Measurements from ENCODE around the gene IFFO2.

IFFO2 gene

DNA sequence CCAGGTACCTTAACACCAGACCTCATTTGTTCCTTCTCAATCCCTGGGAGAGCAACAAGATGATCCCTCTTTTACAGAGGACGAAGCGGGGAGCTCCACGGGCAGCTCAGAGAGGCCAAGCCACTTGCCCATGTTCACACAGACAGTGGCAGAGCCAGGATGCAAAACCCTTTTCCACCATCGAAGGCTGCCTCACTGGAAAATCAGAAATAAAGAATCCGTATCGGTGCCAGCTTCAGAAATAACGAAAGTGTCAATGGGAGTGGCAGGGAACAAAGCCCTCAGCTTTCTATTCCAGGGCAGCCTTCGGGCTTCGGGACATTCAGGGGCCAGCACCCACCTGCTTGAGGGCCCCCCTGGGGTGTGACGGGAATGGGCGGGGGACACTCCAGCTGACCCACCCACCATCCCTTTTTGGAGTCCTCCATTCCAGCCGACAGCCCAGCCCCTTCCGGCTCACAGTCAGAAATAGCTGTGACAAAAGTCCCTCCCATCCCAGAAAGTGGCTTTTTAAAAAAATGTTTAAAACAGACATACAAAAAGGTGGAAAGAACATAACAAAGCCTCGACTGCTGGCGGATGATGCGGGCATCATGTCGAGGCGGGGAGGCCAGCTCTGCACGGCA, 6.0 kb downstream of the IFFO2 start:
- DNase-seq (ENCODE audit: low spot score) = no peak

DNA sequence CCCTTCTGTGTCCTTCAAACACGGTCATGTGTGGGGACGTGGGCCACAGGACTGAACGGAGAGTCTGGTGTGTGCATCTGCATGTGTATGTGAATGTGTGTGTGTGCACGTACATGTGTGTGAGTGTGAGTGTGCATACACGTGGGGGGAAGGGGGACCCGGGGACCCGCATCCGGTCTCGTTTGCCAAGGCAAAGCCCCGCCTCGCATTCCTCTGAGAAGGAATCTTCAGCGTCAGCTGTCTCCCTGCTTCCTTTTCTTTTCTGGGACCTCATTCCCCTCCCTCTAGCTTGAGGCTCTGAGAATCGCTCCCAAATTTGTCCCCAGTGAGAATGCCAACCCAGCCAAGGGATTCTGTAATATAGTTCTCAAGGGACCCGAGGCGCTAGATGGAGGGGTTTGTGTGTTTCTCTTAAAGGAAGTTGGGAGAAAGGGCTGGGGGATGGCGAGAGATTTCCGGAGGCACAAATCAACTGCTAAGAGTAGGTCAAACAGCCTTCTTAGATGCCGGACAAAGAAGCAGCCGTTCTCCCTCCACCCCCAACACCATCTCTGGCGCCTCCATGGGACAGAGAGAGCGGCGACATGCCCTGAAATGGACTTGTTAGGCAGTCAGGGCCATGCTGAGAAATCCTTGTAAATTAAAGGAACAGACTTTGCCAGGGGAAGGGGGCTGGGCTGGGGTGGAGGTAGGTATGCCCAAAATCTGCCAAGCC, 6.6 kb downstream of the IFFO2 start:
- DNase-seq (ENCODE audit: low spot score) = no peak

DNA sequence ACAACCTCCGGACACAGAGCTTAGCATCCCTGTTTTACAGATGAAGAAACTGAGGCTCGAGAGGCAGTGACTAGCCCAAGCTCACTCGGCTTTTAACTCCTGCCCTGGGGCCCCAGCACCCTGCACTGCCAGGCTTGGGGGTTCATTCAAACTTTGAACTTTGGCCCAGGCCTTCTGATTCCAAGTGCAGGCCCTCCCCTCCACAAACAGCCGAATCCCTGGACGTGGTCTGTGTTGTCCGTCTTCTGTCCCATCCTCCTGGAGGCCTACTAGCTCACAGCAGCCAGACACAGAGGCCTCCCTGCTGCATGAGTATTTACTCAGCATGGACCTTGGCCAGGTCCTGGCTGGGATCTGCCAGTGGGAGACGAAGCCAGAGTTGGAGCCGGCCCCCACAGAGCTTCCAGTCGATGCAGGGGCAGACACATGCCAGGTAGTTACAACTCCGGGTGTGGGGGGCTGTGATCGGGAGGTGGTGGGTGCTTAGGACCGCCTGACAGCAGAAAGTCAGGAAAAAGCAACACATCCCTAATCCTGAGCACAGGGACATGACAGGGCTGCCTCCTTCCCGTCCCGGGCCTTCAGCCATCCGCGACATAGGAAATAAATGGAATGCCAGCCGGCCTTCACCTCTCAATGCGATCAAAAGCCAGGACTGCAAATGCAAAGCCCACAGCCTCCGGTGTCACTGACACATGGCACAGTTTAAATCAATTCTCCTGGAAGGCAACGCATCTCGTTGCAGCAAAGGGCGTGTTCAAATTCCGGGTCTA, 7.4 kb downstream of the IFFO2 start:
- DNase-seq (ENCODE audit: low spot score) = no peak

DNA sequence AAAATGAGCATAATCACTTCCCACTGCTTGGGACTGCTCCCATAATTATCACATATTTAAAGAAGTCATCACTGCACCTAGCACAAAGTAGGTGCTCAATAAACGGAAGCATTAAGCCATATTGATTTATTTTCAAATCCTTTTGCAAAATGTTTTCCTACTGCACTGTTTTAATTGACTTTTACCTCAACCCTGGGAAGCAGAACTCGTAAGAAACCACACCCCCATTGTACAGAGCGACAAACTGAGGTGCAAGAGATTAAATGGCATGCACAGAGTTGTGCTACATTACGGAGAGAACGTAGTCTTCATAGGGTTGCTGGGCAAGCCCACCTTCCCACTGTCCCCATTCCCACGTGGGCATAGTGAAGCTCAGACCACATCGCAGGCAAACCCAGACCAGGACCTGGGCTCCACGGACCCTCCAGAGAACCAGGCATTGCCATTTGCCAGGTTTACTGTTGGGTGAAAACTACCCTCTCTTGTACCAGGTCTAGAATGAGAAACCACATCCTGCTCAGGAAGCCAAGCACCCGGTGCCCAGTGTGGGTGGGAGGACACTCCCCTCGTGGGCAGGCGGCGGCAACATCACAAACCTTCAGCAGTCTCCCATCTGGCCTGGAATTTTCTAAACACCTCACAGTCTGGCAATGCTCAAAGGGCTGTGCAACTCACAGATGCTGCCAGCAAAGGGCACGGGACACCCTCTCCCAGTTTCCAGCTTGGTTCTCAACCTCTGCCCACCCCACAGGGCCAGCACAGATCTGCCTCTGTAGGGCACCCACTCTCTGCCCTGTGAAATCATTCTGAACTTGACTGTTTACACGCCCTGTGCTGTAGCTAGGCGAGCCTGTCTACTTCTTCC, 8.2 kb downstream of the IFFO2 start:
- no peak for DNase-seq (ENCODE audit: low spot score)

DNA sequence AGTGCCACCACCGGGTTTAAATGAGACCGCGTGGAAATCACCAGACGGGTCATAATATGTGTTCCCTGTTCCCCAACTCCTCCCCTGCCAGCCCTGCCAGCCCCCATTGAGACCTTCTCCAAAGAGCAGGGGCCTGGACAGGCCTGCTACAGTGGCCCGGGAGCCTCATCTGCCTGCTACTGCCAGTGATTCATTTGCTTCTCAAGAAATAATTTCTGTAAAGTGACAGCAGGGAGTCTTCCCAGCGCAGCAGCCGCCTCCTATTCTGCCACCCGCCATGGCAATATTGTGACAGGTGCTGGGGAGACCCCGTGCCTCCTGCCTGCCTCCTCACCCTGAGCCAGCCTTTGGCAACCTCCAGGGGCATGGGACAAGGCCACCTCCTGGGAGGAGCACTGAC, 8.9 kb downstream of the IFFO2 start:
- no peak for DNase-seq (ENCODE audit: low spot score)

DNA sequence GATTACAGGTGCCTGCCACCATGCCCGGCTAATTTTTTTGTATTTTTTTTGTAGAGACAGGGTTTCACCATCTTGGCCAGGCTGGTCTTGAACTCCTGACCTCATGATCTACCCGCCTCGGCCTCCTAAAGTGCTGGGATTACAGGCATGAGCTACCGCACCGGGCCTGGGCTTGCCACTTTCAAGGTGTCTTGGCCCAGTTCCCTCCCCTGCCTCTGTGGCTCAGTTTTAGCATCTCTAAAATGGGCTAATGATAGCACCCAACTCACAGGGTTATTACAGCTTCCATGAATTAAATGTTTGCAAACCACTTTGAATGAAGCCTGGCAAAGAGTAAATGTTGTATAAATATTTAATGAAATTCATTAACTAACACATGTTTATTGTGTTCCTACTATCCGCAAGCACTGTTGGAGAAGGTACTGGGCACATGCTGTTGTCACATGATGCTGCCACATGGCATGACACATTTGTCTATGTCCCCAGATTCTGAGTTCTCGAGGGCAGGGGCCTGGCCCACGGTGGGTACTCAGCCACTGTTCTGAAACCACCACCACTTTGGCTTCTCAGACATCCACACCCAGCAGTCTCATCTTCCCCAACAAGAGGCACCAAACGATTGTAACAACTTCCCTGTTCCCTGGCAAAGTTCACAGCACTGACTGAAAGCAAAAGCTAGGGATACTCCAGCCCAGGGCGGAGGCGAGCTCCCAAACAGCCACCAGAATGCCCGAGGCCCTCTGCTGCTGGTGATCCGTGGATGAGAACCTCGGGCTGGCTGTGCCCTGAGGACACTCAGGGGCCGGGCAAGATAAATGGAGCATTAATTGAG, 9.7 kb downstream of the IFFO2 start:
- DNase-seq (ENCODE audit: low spot score) = no peak

DNA sequence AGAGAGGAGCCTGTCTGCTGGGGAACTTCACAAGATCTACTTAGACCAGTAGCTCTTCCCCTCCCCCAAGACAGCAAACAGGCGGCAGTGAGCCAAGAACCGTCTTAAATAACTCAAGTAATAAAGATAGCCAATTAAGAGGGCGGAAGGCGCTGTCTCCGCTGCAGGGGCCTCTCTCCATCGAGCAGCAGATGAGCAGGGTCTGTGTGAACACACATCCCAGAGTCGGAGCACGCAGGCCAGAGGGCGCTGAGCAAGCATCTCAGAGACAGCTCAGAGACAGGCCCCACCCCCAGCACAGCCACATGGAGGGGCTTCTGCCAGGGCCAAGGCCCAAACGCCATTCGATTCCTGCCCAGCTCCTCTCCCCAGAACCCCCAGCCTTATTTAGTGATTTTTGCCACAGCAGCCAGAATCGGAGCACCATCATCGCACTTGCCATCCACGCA, 11.1 kb downstream of the IFFO2 start:
- no peak for DNase-seq (ENCODE audit: low spot score)

DNA sequence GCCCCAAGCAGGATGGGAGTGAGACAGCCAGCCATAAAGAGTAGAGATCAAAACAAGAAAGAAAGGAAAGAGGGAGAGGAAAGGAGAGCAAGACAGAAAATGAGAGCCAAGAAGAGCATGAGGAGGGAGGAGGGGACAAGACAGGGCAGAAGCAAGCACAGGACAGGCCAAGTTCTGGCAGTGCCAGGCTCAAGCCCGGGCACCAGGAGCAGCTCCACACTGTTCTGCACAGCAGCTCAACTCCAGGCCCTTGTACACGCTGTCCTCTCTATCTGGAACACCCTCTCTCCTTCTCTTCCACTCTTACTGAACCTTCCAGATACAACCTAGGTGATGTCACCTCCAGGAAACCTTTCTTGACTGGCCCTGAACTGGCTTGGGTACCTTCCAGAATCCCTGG, 11.7 kb downstream of the IFFO2 start:
- no peak for DNase-seq (ENCODE audit: low spot score)

DNA sequence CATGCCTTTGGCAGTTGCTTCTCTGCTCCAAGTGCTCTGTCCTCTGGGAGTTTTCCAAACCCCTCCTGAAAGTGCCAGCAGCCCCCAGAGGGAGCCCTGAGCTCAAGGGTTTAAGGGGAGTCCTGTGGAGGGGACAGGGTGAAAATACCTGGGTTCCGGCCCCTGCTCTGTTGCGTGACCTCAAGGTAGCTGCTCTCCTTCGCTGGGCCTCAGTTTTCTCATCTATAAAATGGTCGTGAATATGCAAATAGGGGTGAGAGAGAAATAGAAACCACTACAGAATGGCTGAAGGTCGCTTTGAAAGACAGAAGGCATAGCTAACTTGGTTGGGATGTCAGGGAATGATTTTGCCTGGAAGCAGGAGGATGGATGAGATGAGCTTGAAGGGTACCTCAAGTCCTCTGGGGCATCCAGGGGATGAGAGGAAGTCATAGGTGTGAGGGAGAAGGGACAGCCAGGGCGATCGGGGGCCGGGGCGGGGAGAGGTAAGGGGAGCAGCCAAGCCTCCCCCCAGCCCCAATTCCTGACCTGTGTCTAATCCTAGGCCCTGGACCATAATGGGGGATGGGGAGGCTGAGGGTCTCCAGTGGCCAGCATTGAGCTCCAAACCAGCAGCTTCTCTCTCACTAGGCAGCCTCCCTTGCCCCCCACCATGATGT, 12.4 kb downstream of the IFFO2 start:
- no peak for DNase-seq (ENCODE audit: low spot score)

DNA sequence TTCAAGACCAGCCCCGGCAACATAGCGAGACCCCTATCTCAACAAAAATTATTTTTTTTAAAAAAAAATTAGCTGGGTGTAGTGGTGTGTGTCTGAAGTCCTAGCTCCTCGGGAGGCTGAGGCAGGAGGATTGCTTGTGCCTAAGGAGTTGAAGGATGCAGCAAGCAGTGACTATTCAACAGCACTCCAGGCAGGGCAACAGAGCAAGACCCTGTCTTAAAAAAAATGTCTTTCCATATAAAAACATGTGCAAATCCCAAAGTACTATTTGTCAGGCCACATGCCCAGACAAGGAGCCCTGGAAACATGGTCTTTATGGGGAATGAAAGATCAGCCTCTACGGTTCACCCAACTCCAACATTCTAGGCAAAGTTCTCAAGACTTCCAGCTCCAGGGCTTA, 13.3 kb downstream of the IFFO2 start:
- no peak for DNase-seq (ENCODE audit: low spot score)

DNA sequence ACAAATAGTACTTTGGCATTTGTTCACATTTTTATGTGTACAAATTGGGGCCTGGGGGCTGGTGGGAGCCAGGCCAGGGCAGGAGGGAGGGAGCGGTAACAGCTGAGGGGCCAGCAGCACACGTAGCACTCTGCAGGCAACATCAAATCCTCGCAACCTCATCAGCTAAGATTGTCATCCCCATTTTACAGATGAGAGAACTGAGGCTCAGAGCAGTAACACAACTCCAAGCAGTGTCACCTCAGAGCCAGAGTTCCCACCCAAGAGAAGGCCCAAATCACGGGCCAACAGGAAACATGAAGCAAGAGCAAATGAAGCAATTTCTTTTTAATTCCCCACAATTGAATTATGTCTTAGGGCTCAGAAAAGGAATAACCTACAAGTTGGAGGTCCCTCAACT, 14.1 kb downstream of the IFFO2 start:
- no peak for DNase-seq (ENCODE audit: low spot score)

DNA sequence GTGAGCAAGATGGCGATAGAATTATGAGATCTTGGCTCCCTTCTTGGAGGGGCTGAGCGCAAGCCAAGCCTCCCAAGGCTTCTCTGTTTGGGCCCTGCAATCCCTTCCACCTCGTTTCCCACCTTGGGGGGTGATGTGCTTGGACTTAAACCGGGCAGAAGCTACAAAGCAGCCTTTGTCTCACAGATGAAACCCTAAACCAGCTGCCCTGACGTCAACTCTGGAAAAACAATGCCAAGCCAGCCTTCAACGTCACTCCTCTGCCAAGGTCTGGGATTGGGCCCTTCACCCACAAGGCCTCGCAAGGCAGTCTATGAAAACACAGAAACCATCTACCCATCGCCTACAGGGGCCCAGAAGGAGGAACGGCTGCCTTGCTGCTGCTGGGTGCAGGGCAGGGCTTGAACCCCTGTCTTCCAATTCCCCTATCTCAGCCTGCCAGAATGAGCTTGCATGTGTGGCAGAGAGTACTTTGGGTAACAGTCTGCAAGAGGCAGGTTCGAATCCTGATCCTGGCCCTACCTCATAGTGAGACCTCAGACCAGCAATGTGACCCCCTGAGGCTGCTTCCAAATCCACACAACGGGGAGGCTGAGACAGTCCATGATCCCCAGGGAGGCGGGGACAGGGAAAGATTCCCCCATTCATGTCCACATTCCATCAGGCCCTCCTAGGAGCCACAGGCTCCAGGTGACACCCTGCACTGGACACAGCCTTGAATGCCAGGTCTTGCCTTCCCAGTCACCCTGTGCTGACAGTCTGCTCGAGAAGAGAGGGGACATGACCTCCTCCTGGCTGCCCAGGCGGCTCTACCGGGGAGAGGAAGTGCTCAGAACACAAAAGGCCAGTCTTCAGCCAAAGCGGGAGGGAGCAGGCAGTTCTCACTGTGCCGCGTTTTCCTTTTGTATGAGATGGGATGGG, 15.0 kb downstream of the IFFO2 start:
- no peak for DNase-seq (ENCODE audit: low spot score)

DNA sequence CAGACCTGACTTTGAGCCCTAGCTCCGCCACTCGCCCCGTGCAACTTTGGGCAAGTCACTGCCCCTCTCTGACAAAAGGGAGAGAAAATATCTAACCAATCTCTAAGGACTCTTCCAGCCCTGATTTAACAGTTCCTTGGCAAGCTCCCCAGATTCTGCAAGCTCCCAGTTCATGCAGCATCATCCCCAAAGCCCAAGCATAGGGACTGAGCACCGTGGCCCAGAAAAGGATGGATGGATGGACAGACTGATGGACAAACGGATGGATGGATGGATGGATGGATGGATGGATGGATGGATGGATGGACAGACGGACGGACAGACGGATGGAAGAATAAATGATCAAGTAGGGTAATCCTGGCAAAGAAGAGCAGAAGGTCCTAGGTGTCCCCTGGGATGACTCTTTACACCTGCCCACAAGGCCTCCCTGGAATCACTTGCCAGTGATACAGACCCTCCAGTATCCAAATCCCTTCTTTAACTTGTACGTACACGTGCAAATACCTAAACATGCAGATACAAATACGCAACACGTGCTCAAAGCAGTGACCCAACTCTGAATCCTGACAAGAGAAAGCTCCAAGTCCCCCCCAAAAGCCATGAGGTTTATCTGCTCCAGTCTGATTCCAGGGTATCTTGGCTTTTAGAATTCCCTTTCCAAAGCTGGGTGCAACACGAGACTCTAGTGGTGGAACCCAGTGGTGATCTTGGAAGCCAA, 16.0 kb downstream of the IFFO2 start:
- DNase-seq (ENCODE audit: low spot score) = no peak

DNA sequence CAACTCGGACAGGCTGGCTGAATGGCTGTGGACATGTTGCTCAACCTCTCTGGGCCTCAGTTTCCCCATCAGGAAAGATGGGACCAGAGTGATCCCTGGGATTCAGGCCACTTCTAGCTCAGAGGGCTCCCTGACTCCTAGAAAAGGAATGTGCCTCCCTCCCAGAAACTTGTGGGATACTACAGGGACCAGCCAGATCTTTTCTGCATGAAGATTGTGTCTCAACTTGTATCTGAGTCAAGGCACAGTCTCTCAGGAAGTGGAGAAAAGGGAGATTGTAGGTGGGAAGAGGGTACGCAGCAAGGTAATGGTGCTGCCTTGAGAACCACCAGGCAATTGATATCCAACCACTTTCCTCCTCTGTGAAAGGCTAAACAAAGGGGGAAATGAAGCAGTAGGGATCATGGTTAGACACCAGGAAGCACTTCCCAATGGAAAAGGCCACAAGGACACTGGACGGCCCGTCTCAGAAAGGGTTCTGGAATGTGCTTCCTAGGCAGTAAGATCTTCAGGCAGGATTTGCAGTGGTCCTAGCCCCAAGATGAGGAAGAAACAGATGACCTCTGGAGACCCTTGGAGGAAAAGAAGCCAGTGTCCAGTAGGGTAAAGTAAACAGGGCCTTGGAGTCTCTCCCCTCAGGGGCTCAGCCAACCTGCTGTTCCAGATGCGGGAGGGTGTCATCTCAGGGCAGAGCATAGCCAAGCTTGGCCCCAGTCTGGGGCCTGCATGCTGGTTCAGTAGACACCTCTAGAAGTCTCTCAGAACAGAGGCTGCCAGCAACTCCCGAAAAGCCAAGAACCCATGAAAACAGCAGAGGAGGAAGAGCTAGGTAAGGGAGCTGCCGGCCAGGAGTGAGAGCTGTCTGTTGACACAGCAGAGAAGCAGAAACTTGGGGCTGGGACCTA, 16.8 kb downstream of the IFFO2 start:
- no peak for DNase-seq (ENCODE audit: low spot score)

DNA sequence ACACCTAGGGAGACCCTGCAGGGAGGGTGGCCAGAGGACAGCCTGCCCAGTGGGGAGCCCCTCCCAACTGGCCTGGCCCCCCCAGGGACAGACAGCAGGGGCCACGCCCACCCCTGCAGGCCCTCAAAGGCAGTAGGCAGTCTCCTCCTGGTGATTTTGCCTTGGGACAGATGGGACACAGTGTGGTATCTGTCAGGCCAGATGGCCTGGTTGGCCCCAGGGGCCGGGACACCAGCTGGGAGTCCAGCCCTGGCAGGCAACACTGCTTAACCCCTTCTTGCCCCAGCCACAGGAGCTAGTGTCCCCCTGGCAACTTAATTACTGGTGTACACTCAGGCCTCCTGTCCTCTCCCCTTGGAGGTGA, 17.8 kb downstream of the IFFO2 start:
- no peak for DNase-seq (ENCODE audit: low spot score)

DNA sequence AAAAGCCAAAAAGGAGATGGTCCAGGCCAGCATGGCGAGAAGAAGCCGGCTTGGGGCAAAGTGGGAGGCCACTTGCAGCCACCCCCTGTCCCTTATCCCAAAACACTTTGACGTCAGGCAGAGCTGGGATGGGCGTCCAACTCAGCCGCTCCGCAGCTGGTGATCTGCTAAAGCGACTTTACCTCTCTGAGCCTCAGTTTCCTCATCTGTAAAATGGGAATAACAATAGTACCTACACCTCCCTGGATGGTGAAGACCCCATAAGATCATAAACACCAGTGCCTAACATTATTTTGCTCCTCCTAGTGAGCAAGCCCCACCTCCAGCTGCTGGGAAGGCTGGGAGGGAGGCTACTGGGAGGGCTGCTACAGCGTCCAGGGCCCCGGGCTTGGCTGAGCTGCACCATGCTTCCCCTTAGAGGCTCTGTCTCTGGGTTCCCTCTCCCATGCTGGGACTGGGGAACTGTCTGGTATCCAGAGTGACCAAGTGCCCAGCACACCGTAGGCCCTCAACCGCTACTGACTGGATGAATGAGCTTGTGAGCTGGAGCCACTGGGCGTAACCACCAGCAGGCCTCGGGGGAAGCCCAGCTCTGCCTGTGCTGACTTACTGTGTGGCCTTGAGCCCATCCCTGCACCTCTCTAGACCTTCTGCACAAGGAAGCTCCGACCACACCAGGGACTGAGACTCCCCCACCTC, 18.3 kb downstream of the IFFO2 start:
- DNase-seq (ENCODE audit: low spot score) = no peak

DNA sequence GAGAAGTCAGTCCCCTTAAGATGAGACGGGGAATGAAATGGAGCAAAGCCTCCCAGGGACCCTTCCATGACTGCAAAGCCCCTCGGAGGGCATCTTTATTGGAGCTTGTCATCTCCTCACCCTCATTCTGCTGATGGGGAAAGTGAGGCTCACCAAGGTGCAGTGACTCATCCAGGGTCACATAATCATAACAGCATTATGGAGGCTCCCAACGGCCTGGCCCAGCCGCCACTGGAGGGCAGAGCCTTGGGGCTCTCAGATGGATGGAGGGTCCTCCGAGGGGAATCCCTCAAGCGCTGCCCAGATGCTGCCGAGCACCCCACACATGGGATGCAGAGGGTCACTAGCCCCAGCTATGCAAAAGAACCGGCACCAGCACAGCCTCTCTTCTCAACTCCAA, 18.9 kb downstream of the IFFO2 start:
- no peak for DNase-seq (ENCODE audit: low spot score)
